Activated CD8-positive, alpha-beta memory T cell treated with anti-CD3 and anti-CD28 coated beads, Interleukin-2, amount 10 ng/mL, durations not matched to agents 7 days and 5 days (primary cell): ENCODE measurements around the gene C6orf89. TPM values are rescaled to one million over a fixed set of nuclear protein-coding genes. Genes with fewer than 3 reads are reported as not detected.

Source experiments
- ATAC-seq: fragments of 150-1000 bp; cut with Tn5 transposase; one replicate; pipeline ENCODE4 v1.10.0; 2021; ENCODE audit warnings: moderate library complexity
- CTCF ChIA-PET: fragments of 350-600 bp; sonication (Branson Sonifier 250); formaldehyde crosslinking; loops from one replicate; lab custom pipeline; 2021; ENCODE audit warnings: antibody characterized with exemption; lab: Charles Lee
- DNase-seq: peaks from one replicate; pipeline ENCODE4 v3.0.0-alpha.2; 2020
- H3K27ac Mint-ChIP-seq: one replicate; pipeline ENCODE4 v1.8.0; 2021; ENCODE audit warnings: mild to moderate bottlenecking, mixed read lengths
- H3K27me3 Mint-ChIP-seq: one replicate; pipeline ENCODE4 v1.8.0; 2021; ENCODE audit warnings: mixed read lengths
- H3K36me3 Mint-ChIP-seq: one replicate; pipeline ENCODE4 v1.8.0; 2021; ENCODE audit warnings: mild to moderate bottlenecking, mixed read lengths
- H3K4me1 Mint-ChIP-seq: one replicate; pipeline ENCODE4 v1.8.0; 2021; ENCODE audit warnings: mixed read lengths
- H3K4me3 Mint-ChIP-seq: one replicate; pipeline ENCODE4 v1.8.0; 2021; ENCODE audit warnings: mild to moderate bottlenecking, moderate library complexity, mixed read lengths
- H3K9me3 Mint-ChIP-seq: one replicate; pipeline ENCODE4 v1.8.0; 2022; ENCODE audit warnings: low read depth, mixed read lengths
- total RNA-seq, 2 experiments: library from RNA; stranded (reverse); gene quantifications; one replicate each; pipeline ENCODE4 v1.2.3, GENCODE V29; 2021

The C6orf89 gene
- total RNA-seq, 2 experiments from 2014 or later: 46.4 to 47.7 TPM

GRCh38 chr6:36967301-36967700 is 81.5 kb downstream of the C6orf89 start:
- DNase-seq (no peak), ATAC-seq (no peak)
- Mint-ChIP-seq H3K4me1 (peaks cover 26% of the 10 kb centered on the region), H3K4me3 (no peak overlapping the region), H3K9me3 (no peaks in the 10 kb centered on the region), H3K27me3 (no peaks in the 10 kb centered on the region), H3K36me3 (peaks cover 31% of the 10 kb centered on the region), H3K27ac (no peak overlapping the region)
- CTCF ChIA-PET: no interaction called here

- Mint-ChIP-seq H3K36me3 (peaks cover 33% of the 10 kb centered on the region), H3K4me1 (peaks cover 22% of the 10 kb centered on the region), H3K9me3 (no peaks in the 10 kb centered on the region), H3K27me3 (no peaks in the 10 kb centered on the region), H3K27ac (no peak overlapping the region), H3K4me3 (no peak overlapping the region)
- CTCF ChIA-PET: no interaction called here
- DNase-seq (no peak), ATAC-seq (no peak)
Observed at GRCh38 chr6:36967757-36968156, 82.0 kb downstream of the C6orf89 start.

GRCh38 chr6:36968266-36968977 is 82.7 kb downstream of the C6orf89 start:
- peaks cover 39% of the 10 kb centered on the region for H3K36me3 Mint-ChIP-seq
- no peak overlapping the region for H3K4me3 Mint-ChIP-seq
- no peaks in the 10 kb centered on the region for H3K27me3 Mint-ChIP-seq
- DNase-seq (no peak), ATAC-seq (no peak)
- no peak overlapping the region for H3K27ac Mint-ChIP-seq
- H3K9me3 Mint-ChIP-seq: no peaks in the 10 kb centered on the region
- CTCF ChIA-PET: interaction anchor here (1.4 kb wide), 1 partner anchor 9 kb away, joined by 4 read pairs; no protein-coding TSS in a partner anchor
- H3K4me1 Mint-ChIP-seq: peaks cover 15% of the 10 kb centered on the region

- peaks cover 7% of the 10 kb centered on the region for H3K4me1 Mint-ChIP-seq
- ATAC-seq (no peak), DNase-seq (no peak)
- no peaks in the 10 kb centered on the region for H3K9me3 Mint-ChIP-seq
- no peak overlapping the region for H3K4me3 Mint-ChIP-seq
- H3K27ac Mint-ChIP-seq: no peak overlapping the region
- CTCF ChIA-PET: interaction anchor here (0.8 to 1.4 kb wide), 2 partner anchors 8 to 49 kb away, joined by 3 to 4 read pairs; no protein-coding TSS in a partner anchor
- H3K36me3 Mint-ChIP-seq: peaks cover 44% of the 10 kb centered on the region
- no peaks in the 10 kb centered on the region for H3K27me3 Mint-ChIP-seq
Observed at GRCh38 chr6:36969240-36969691, 83.5 kb downstream of the C6orf89 start.

GRCh38 chr6:36969988-36970891 is 84.5 kb downstream of the C6orf89 start:
- Mint-ChIP-seq H3K4me1 (peaks cover 1% of the 10 kb centered on the region), H3K27me3 (no peaks in the 10 kb centered on the region), H3K4me3 (no peak overlapping the region), H3K36me3 (peaks cover 53% of the 10 kb centered on the region), H3K9me3 (no peaks in the 10 kb centered on the region), H3K27ac (no peak overlapping the region)
- CTCF ChIA-PET: interaction anchor here (0.8 to 1.0 kb wide), 2 partner anchors 48 to 95 kb away, joined by 3 read pairs; no protein-coding TSS in a partner anchor
- no peak for DNase-seq
- no peak for ATAC-seq

GRCh38 chr6:36970892-36971842 is 85.4 kb downstream of the C6orf89 start:
- no peak for DNase-seq
- Mint-ChIP-seq H3K9me3 (no peaks in the 10 kb centered on the region), H3K27ac (peak overlapping the region; percentile 24), H3K36me3 (peaks cover 54% of the 10 kb centered on the region), H3K27me3 (no peaks in the 10 kb centered on the region), H3K4me1 (peaks cover 1% of the 10 kb centered on the region), H3K4me3 (no peak overlapping the region)
- CTCF ChIA-PET: interaction anchor here (1.0 kb wide), 1 partner anchor 96 kb away, joined by 3 read pairs; no protein-coding TSS in a partner anchor
- no peak for ATAC-seq

GRCh38 chr6:36971921-36972673 is 86.3 kb downstream of the C6orf89 start:
- peaks cover 1% of the 10 kb centered on the region for H3K4me1 Mint-ChIP-seq
- ATAC-seq: no peak
- H3K9me3 Mint-ChIP-seq: no peaks in the 10 kb centered on the region
- DNase-seq: no peak
- H3K36me3 Mint-ChIP-seq: peaks cover 56% of the 10 kb centered on the region
- no peak overlapping the region for H3K27ac Mint-ChIP-seq
- CTCF ChIA-PET: no interaction called here
- no peaks in the 10 kb centered on the region for H3K27me3 Mint-ChIP-seq
- no peak overlapping the region for H3K4me3 Mint-ChIP-seq

- DNase-seq (no peak), ATAC-seq (no peak)
- Mint-ChIP-seq H3K4me1 (peaks cover 1% of the 10 kb centered on the region), H3K27me3 (no peaks in the 10 kb centered on the region), H3K36me3 (peaks cover 56% of the 10 kb centered on the region), H3K4me3 (no peak overlapping the region), H3K27ac (no peak overlapping the region), H3K9me3 (no peaks in the 10 kb centered on the region)
- CTCF ChIA-PET: no interaction called here
Observed at GRCh38 chr6:36973190-36973589, 87.4 kb downstream of the C6orf89 start.

GRCh38 chr6:36973647-36974046 is 87.9 kb downstream of the C6orf89 start:
- CTCF ChIA-PET: no interaction called here
- no peak for ATAC-seq
- Mint-ChIP-seq H3K4me1 (peaks cover 1% of the 10 kb centered on the region), H3K4me3 (no peak overlapping the region), H3K27me3 (no peaks in the 10 kb centered on the region), H3K36me3 (peaks cover 57% of the 10 kb centered on the region), H3K9me3 (no peaks in the 10 kb centered on the region), H3K27ac (no peak overlapping the region)
- no peak for DNase-seq

- Mint-ChIP-seq H3K27me3 (no peaks in the 10 kb centered on the region), H3K9me3 (no peaks in the 10 kb centered on the region), H3K27ac (no peak overlapping the region), H3K4me1 (peaks cover 10% of the 10 kb centered on the region), H3K4me3 (no peak overlapping the region), H3K36me3 (peaks cover 49% of the 10 kb centered on the region)
- ATAC-seq: no peak
- CTCF ChIA-PET: interaction anchor here (0.8 to 2.8 kb wide), 3 partner anchors 19 to 90 kb away, joined by 3 to 9 read pairs (median 7); partner anchors contain the start of gene C6orf89
- DNase-seq: no peak
Observed at GRCh38 chr6:36975231-36976006, 89.7 kb downstream of the C6orf89 start.

- Mint-ChIP-seq H3K9me3 (no peaks in the 10 kb centered on the region), H3K36me3 (peaks cover 50% of the 10 kb centered on the region), H3K27ac (no peak overlapping the region), H3K4me1 (peaks cover 14% of the 10 kb centered on the region), H3K27me3 (no peaks in the 10 kb centered on the region), H3K4me3 (no peak overlapping the region)
- ATAC-seq (no peak), DNase-seq (no peak)
- CTCF ChIA-PET: interaction anchor here (2.3 to 2.8 kb wide), 2 partner anchors 42 to 90 kb away, joined by 7 to 9 read pairs; partner anchors contain the start of gene C6orf89
Observed at GRCh38 chr6:36976007-36976264, 90.2 kb downstream of the C6orf89 start.
